Mesothelial cell of epicardium (in vitro differentiated cells): ENCODE data around the gene GAK. TPM values are rescaled to one million over a fixed set of nuclear protein-coding genes. Genes with fewer than 3 reads are reported as not detected.

ENCODE experiments used
- DNase-seq, 2 experiments: peaks; one replicate each; pipeline ENCODE4 v3.0.0; 2021; ENCODE audit warnings: low spot score in 2 of 2; ENCODE audit not compliant: unreplicated experiment in 2 of 2
- H3K27ac Mint-ChIP-seq: 2 replicates; pipeline ENCODE4 v1.8.0; 2021; ENCODE audit warnings: mixed read lengths
- H3K27me3 Mint-ChIP-seq: 2 replicates; pipeline ENCODE4 v1.8.0; 2021; ENCODE audit warnings: low read depth, mixed read lengths
- H3K36me3 Mint-ChIP-seq: 2 replicates; pipeline ENCODE4 v1.8.0; 2021; ENCODE audit warnings: mixed read lengths
- H3K4me1 Mint-ChIP-seq: 2 replicates; pipeline ENCODE4 v1.8.0; 2021; ENCODE audit warnings: mixed read lengths
- H3K4me3 Mint-ChIP-seq: 2 replicates; pipeline ENCODE4 v1.8.0; 2021; ENCODE audit warnings: mild to moderate bottlenecking, moderate library complexity, mixed read lengths
- H3K9me3 Mint-ChIP-seq: 2 replicates; pipeline ENCODE4 v1.8.0; 2021; ENCODE audit warnings: mixed read lengths
- total RNA-seq: library from RNA; stranded (reverse); gene quantifications from 3 replicates; pipeline ENCODE4 v1.2.1, GENCODE V29; 2021
- TF ChIP-seq, protein P1 (sequence below): fragments of 200-600 bp; sonication (generic); IDR thresholded peaks from one replicate; pipeline ENCODE4 v1.5.0; 2021; ENCODE audit warnings: antibody characterized with exemption; ENCODE audit not compliant: unreplicated experiment

The GAK gene
- total RNA-seq, 1 donor from 2014 or later, result 114 TPM

- Mint-ChIP-seq H3K4me1 (no peaks in the 10 kb centered on the region), H3K27me3 (peaks cover 86% of the 10 kb centered on the region), H3K27ac (no peak overlapping the region), H3K4me3 (no peak overlapping the region), H3K36me3 (no peaks in the 10 kb centered on the region), H3K9me3 (no peaks in the 10 kb centered on the region)
- TF ChIP-seq, protein P1, sequence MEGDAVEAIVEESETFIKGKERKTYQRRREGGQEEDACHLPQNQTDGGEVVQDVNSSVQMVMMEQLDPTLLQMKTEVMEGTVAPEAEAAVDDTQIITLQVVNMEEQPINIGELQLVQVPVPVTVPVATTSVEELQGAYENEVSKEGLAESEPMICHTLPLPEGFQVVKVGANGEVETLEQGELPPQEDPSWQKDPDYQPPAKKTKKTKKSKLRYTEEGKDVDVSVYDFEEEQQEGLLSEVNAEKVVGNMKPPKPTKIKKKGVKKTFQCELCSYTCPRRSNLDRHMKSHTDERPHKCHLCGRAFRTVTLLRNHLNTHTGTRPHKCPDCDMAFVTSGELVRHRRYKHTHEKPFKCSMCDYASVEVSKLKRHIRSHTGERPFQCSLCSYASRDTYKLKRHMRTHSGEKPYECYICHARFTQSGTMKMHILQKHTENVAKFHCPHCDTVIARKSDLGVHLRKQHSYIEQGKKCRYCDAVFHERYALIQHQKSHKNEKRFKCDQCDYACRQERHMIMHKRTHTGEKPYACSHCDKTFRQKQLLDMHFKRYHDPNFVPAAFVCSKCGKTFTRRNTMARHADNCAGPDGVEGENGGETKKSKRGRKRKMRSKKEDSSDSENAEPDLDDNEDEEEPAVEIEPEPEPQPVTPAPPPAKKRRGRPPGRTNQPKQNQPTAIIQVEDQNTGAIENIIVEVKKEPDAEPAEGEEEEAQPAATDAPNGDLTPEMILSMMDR, result no peak
- DNase-seq, result no peak
These were observed 110.9 kb downstream of the GAK start for GRCh38 chr4:821181-821591.

- Mint-ChIP-seq H3K27me3 (peaks cover 89% of the 10 kb centered on the region), H3K9me3 (no peaks in the 10 kb centered on the region), H3K4me3 (no peak overlapping the region), H3K36me3 (no peaks in the 10 kb centered on the region), H3K27ac (no peak overlapping the region), H3K4me1 (no peaks in the 10 kb centered on the region)
- TF ChIP-seq, protein P1, result no peak
- DNase-seq, result no peak
These were observed 111.6 kb downstream of the GAK start for GRCh38 chr4:820230-821172.

DNA sequence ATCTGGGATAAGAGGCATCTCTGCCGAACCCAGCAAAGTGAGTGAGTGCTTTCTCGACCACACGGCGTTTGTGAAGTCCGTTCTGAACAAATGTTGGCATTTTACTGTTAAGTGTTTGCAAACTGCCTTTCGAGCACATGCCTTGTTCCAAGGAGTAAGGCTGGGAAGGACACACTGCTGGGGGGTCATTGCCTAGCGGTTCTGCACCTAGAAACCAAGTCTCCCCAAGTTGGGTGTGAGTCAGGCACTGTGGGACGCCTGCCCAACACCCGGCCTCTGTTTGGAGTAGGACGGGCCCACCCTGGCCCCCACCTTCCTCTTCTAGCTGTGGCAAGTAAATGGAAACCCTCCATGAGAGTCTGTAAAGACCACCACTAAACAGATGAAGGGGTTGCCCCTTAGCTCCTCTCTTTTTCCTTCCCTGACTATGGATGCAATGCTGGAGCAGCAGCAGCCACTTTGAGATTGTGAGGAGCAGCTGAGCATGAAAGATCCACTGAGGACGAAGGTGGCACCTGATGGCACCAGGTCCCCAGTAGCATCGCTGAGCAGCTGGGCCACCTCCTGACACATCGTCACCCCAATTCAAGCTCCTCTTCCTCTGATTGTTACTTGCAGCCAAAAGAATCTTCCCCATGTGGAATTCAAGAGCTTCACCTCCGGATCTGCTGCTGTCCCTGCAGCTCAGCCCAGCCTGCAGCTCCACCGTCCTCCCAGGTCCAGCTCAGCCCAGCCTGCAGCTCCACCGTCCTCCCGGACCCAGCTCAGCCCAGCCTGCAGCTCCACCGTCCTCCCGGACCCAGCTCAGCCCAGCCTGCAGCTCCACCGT is 112.5 kb downstream of the GAK start:
- Mint-ChIP-seq H3K27me3 (peaks cover 92% of the 10 kb centered on the region), H3K27ac (no peak overlapping the region), H3K9me3 (no peaks in the 10 kb centered on the region), H3K4me3 (no peak overlapping the region), H3K4me1 (no peaks in the 10 kb centered on the region), H3K36me3 (no peaks in the 10 kb centered on the region)
- TF ChIP-seq, protein P1, result no peak
- no peak for DNase-seq

- no peak for DNase-seq
- no peak overlapping the region for H3K4me3 Mint-ChIP-seq
- H3K27me3 Mint-ChIP-seq, result peaks cover 92% of the 10 kb centered on the region
- H3K9me3 Mint-ChIP-seq, result no peaks in the 10 kb centered on the region
- no peaks in the 10 kb centered on the region for H3K4me1 Mint-ChIP-seq
- TF ChIP-seq, protein P1, result no peak
- H3K27ac Mint-ChIP-seq, result no peak overlapping the region
- no peaks in the 10 kb centered on the region for H3K36me3 Mint-ChIP-seq
These were observed 113.8 kb downstream of the GAK start for GRCh38 chr4:818106-818921.

DNA sequence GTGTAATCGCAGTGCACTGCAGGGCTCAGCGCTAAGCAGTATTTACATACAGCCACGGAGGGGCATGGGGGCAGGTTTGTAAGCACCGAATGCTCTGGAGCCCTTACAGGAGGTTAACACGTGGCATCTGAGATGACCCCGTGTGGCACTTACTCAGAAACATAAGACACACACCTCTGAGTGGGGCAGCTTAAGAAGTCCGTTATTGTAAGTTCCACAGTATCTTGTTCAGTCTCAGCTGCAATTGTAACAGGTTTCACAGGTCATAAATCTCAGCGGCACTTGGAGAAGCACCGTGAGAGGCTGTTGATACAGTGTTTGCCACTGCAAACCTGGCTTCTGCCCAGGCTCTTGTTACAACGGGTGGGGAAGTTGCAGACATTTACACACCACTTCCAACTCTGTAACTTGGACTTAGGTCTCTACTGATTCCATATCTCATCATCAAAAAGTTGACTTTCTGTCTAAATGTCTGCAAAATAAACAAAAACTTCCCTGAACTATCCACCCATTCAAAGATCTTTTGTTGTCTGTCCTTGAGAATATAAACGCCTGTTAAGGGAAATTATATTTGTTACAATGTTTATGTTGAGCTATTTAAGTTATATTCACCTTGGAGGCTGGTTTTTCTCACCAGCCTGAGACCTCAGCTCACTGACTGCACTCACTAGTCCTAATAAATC is 116.5 kb downstream of the GAK start:
- Mint-ChIP-seq H3K27ac (no peak overlapping the region), H3K9me3 (no peaks in the 10 kb centered on the region), H3K36me3 (no peaks in the 10 kb centered on the region), H3K4me1 (no peaks in the 10 kb centered on the region), H3K4me3 (no peak overlapping the region), H3K27me3 (peaks cover 89% of the 10 kb centered on the region)
- no peak for DNase-seq
- TF ChIP-seq, protein P1, result no peak
